ENCODE data around the gene ADGRA3. TPM values are rescaled to one million over a fixed set of nuclear protein-coding genes. Genes with fewer than 3 reads are reported as not detected.
"Not testable (repeated sequence)": the region's sequence is repeated elsewhere in the genome, so short reads cannot be mapped to it uniquely, and the experiment has no call there.

ADGRA3 gene
- polyA plus RNA-seq, 1 experiment: 10.6 TPM

- no peak for DNase-seq (ENCODE audit: low read depth)
- TF ChIP-seq CTCF (IDR thresholded peaks at IDR 0.05; ENCODE audit: insufficient read depth, low read depth, low read length): no peak
- Histone ChIP-seq H3K27me3 (ENCODE audit: control insufficient read depth, insufficient read depth, low read length) (no peaks in the 10 kb centered on the region), H3K36me3 (ENCODE audit: control insufficient read depth, insufficient read depth, low read length) (no peaks in the 10 kb centered on the region), H3K4me3 (ENCODE audit: low read depth, low read length) (no peak overlapping the region)
- CTCF ChIA-PET: interaction anchor here (0.6 to 1.2 kb wide), 3 partner anchors 10 to 620 kb away, joined by 3 to 5 read pairs (median 3); no protein-coding TSS in a partner anchor
- POLR2A ChIA-PET: no interaction called here
These were observed 38.6 kb downstream of the ADGRA3 start for GRCh38 chr4:22477136-22477812.

GRCh38 chr4:22476011-22476410 is 39.9 kb downstream of the ADGRA3 start:
- no peak for DNase-seq (ENCODE audit: low read depth)
- Histone ChIP-seq H3K27me3 (ENCODE audit: control insufficient read depth, insufficient read depth, low read length) (no peaks in the 10 kb centered on the region), H3K36me3 (ENCODE audit: control insufficient read depth, insufficient read depth, low read length) (no peaks in the 10 kb centered on the region), H3K4me3 (ENCODE audit: low read depth, low read length) (no peak overlapping the region)
- CTCF ChIA-PET: interaction anchor here (0.6 to 1.1 kb wide), 2 partner anchors 8 to 171 kb away, joined by 3 read pairs; no protein-coding TSS in a partner anchor
- POLR2A ChIA-PET: no interaction called here
- TF ChIP-seq CTCF (IDR thresholded peaks at IDR 0.05; ENCODE audit: insufficient read depth, low read depth, low read length): no peak

- POLR2A ChIA-PET; H3K4me3 ChIP-seq (ENCODE audit: low read depth, low read length); H3K27me3 ChIP-seq (ENCODE audit: control insufficient read depth, insufficient read depth, low read length); H3K36me3 ChIP-seq (ENCODE audit: control insufficient read depth, insufficient read depth, low read length); DNase-seq (ENCODE audit: low read depth): not testable (repeated sequence)
- CTCF ChIA-PET: interaction anchor here (0.6 kb wide), 1 partner anchor 9 kb away, joined by 3 read pairs; no protein-coding TSS in a partner anchor
These were observed 40.6 kb downstream of the ADGRA3 start for GRCh38 chr4:22475311-22475646.

- DNase-seq (ENCODE audit: low read depth): no peak
- Histone ChIP-seq H3K36me3 (ENCODE audit: control insufficient read depth, insufficient read depth, low read length) (no peaks in the 10 kb centered on the region), H3K27me3 (ENCODE audit: control insufficient read depth, insufficient read depth, low read length) (no peaks in the 10 kb centered on the region), H3K4me3 (ENCODE audit: low read depth, low read length) (no peak overlapping the region)
- POLR2A ChIA-PET: no interaction called here
- CTCF ChIA-PET: interaction anchor here (0.6 kb wide), 1 partner anchor 51 kb away, joined by 4 read pairs; no protein-coding TSS in a partner anchor
- TF ChIP-seq CTCF (IDR thresholded peaks at IDR 0.05; ENCODE audit: insufficient read depth, low read depth, low read length): no peak
These were observed 41.1 kb downstream of the ADGRA3 start for GRCh38 chr4:22474636-22475310.

GRCh38 chr4:22473268-22473667 is 42.6 kb downstream of the ADGRA3 start:
- H3K27me3 ChIP-seq (ENCODE audit: control insufficient read depth, insufficient read depth, low read length): no peaks in the 10 kb centered on the region
- H3K36me3 ChIP-seq (ENCODE audit: control insufficient read depth, insufficient read depth, low read length): no peaks in the 10 kb centered on the region
- POLR2A ChIA-PET: no interaction called here
- no peak for TF ChIP-seq CTCF (IDR thresholded peaks at IDR 0.05; ENCODE audit: insufficient read depth, low read depth, low read length)
- no peak overlapping the region for H3K4me3 ChIP-seq (ENCODE audit: low read depth, low read length)
- no peak for DNase-seq (ENCODE audit: low read depth)
- CTCF ChIA-PET: no interaction called here

Measured in BJ (cell line).